ENCODE results near the gene FZD7. TPM values are rescaled to one million over a fixed set of nuclear protein-coding genes. Genes with fewer than 3 reads are reported as not detected.

The FZD7 gene
- total RNA-seq, 1 donor: 14.7 TPM

DNA sequence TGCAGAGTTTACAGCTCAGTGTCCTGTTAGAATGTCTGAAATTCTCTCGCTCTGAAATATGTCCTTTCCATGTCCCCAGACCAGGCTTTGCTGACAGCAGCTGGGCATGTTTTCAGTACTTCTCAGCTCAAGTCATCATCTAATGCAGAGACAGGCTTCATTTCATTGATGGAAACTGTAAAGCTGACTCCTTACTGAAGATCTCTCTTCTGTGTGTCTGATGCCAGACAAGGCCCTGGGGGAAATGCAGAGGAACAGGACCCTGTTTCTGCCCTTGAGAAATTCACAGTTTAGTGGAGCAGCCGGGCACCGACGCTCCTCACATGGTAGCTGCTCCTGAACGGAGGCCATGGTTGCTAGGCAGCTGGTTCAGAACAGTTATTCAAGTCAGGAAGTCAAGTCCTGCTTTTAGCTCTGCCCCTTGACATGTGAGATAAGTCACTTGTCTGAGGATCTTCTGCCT is 24.6 kb upstream of the FZD7 start:
- no peak overlapping the region for H3K4me3 ChIP-seq (ENCODE audit: low read depth, low read length)
- DNase-seq (ENCODE audit: low read depth): peak; percentile 22
- no peak for TF ChIP-seq CTCF (IDR thresholded peaks at IDR 0.05; ENCODE audit: insufficient read depth, low read depth, low read length)

DNA sequence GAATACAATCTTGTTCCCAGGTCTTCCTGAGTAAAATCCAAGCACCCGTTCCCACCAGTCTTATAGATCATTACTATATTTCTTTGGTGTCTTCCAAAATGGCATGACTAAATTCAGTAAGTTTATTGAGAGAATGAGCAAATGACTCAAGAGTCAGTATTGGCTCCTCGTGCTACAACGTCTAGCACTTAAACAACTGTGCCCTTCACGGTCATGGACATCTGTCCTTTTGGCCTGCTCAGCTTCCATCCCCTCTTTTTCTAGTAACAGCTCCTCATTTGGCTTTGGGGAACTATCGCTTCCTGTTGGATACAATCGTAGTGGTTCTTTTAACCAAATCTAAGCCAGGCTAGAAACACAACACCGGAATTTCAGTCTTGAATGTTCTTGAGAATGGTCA is 24.1 kb upstream of the FZD7 start:
- TF ChIP-seq CTCF (IDR thresholded peaks at IDR 0.05; ENCODE audit: insufficient read depth, low read depth, low read length): no peak
- H3K4me3 ChIP-seq (ENCODE audit: low read depth, low read length): no peak overlapping the region
- no peak for DNase-seq (ENCODE audit: low read depth)

DNA sequence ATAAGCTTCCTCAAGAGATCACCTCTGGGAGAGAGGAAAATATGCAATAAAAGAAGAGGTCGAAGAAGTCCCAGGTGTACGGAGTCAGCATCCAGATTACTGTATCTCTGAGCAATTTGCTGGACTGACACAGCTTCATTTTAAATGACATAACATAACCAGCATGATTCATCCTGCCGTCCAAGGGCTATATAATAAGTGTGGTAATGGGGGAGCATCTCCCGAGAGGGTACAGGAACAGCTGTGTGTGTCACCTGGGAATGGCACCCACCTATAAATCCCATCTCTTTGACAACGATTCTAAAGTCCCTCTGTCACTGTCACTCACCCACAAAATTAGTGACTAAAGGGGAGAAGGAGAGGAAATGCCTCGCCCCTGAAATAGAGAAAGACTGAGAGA is 19.3 kb upstream of the FZD7 start:
- no peak overlapping the region for H3K4me3 ChIP-seq (ENCODE audit: low read depth, low read length)
- DNase-seq (ENCODE audit: low read depth): no peak
- no peak for TF ChIP-seq CTCF (IDR thresholded peaks at IDR 0.05; ENCODE audit: insufficient read depth, low read depth, low read length)

- no peak overlapping the region for H3K4me3 ChIP-seq (ENCODE audit: low read depth, low read length)
- no peak for TF ChIP-seq CTCF (IDR thresholded peaks at IDR 0.05; ENCODE audit: insufficient read depth, low read depth, low read length)
- no peak for DNase-seq (ENCODE audit: low read depth)
Measured at GRCh38 chr2:202014759-202015211, 18.9 kb upstream of the FZD7 start.

- no peak for DNase-seq (ENCODE audit: low read depth)
- no peak overlapping the region for H3K4me3 ChIP-seq (ENCODE audit: low read depth, low read length)
- TF ChIP-seq CTCF (IDR thresholded peaks at IDR 0.05; ENCODE audit: insufficient read depth, low read depth, low read length): no peak
Measured at GRCh38 chr2:202015471-202015870, 18.2 kb upstream of the FZD7 start.

- TF ChIP-seq CTCF (IDR thresholded peaks at IDR 0.05; ENCODE audit: insufficient read depth, low read depth, low read length): no peak
- H3K4me3 ChIP-seq (ENCODE audit: low read depth, low read length): no peak overlapping the region
- no peak for DNase-seq (ENCODE audit: low read depth)
Measured at GRCh38 chr2:202016579-202017227, 17.0 kb upstream of the FZD7 start.

GRCh38 chr2:202017940-202018339 is 15.7 kb upstream of the FZD7 start:
- TF ChIP-seq CTCF (IDR thresholded peaks at IDR 0.05; ENCODE audit: insufficient read depth, low read depth, low read length): no peak
- DNase-seq (ENCODE audit: low read depth): no peak
- H3K4me3 ChIP-seq (ENCODE audit: low read depth, low read length): no peak overlapping the region
